Right lobe of liver (tissue), 6 donors: ENCODE results near the gene MAEA. TPM values are rescaled to one million over a fixed set of nuclear protein-coding genes. Genes with fewer than 3 reads are reported as not detected.
"Not testable (repeated sequence)": the region's sequence is repeated elsewhere in the genome, so short reads cannot be mapped to it uniquely, and the experiment has no call there.

Experiments used
- ATAC-seq, 4 donors: fragments of 200-7000 bp; cut with Tn5 transposase; one replicate each; pipeline ENCODE4 v1.9.1; 2020; ENCODE audit warnings: mild to moderate bottlenecking in 4 of 4, moderate library complexity in 4 of 4
- DNase-seq, 3 donors: peaks; one replicate each; pipeline ENCODE4 v3.0.0-alpha.2; 2020
- H3K27ac ChIP-seq, 3 donors: fragments of 200-600 bp; one replicate each; pipeline ENCODE4 v1.8.0; 2022
- H3K27me3 ChIP-seq, 2 donors: fragments of 200-600 bp; one replicate each; pipeline ENCODE4 v1.8.0; 2022
- H3K36me3 ChIP-seq, 4 donors: fragments of 200-600 bp; sonication (generic) in 1 of 4; one replicate each; pipeline versions ENCODE4 v1.5.1 to v1.8.0; 2017 to 2022; ENCODE audit warnings: control low read depth in 1 of 4
- H3K4me1 ChIP-seq, 4 donors: fragments of 200-600 bp; sonication (generic) in 1 of 4; one replicate each; pipeline versions ENCODE4 v1.5.1 to v1.8.0; 2017 to 2022; ENCODE audit warnings: control low read depth in 1 of 4
- H3K4me3 ChIP-seq, 3 donors: fragments of 200-600 bp; one replicate each; pipeline ENCODE4 v1.8.0; 2022
- H3K9me3 ChIP-seq, 4 donors: fragments of 200-600 bp; sonication (generic) in 1 of 4; one replicate each; pipeline versions ENCODE4 v1.5.1 to v1.8.0; 2017 to 2022; ENCODE audit warnings: control low read depth in 1 of 4
- POLR2A ChIP-seq: fragments of 450-650 bp; IDR thresholded peaks from one replicate; pipeline ENCODE4 v1.6.1; 2017; ENCODE audit warnings: antibody characterized with exemption, mild to moderate bottlenecking
- WGBS: methylation state at CpG from one replicate; pipeline ENCODE4 v1.1.6; 2018; ENCODE audit warnings: low coverage, low lambda C conversion rate; ENCODE audit not compliant: insufficient coverage; ENCODE audit errors: missing lambda C conversion rate; 5-methylcytosine and 5-hydroxymethylcytosine counted together
- intact Hi-C, 2 donors: fragments of 100-400 bp; cut with DNase I; formaldehyde crosslinking; loops; one replicate each; pipeline versions ENCODE4 v1.11.2 to v1.14.1; 2022
- total RNA-seq, 6 experiments: library from RNA; depleted of rRNA in 2 of 6; stranded (reverse); fragments of >200 nt in 2 of 6; fragmentation: NEBNext Ultra II Directional in 3 of 6; extraction: Animal tissue kit (Norgen Biotek cat#: 25700) in 3 of 6; gene quantifications; one replicate each; pipeline versions ENCODE4 v1.1.0 to v1.2.4, GENCODE V29; 2016 to 2023
- TF ChIP-seq, protein P1 (sequence below), 4 donors: fragments of 200-600 bp in 3 of 4; fragments of 450-650 bp in 1 of 4; IDR thresholded peaks; one replicate each; pipeline versions ENCODE4 v1.5.1 to v1.8.0; 2016 to 2022; ENCODE audit warnings: antibody characterized with exemption in 4 of 4, mild to moderate bottlenecking in 2 of 4
- donor health status: DM: no; HTN: yes; CAD: no.
- donor health status: DM: no; HTN: no; CAD: no.
- donor health status: DM: no; HTN: no; CAD: no.
- donor health status: DM: no; HTN: yes; CAD: no.
- donor health status: DM: no; HTN: yes; CAD: no.

Gene MAEA
- total RNA-seq, 6 experiments from 2014 or later = 24.3 to 42.0 (median 27.9) TPM

DNA sequence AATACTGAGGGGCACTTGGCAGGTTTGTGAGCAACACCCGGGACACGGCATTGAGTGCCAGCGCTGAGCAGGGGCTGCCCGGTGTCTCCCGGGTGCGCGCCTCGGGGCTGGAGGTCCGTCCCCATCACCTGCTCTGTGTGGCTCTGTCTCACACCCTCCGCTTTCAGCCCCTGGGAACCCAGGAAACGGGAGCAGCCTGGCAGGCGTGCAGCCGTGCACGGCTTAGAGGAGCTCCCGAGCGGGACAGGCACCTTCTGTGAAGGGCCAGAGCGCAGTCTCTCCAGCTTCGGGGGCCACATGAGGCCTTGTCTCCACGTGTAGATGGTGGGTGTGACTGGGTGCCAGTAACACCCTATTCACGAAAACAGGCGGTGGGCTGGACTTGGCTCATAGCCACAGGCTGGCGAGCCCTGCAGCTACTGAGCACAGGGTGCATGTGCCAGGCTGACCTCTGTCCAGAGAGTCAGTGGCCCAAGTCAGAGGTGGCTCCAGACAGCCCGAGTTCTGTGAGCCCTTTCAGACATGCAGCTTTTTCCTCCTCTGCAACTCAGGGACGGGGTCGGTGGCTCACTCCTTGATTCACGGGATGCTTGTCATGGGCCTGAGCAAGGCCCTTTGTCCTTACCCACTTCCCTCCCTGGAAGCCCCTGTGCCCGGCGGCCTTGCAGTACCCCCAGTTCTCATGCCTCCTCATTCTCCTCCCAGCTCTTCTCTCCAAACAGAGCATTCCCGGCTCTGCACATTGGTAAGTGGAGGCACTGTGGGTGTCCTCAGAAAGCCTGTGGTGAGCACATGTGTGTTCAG, 80.8 kb downstream of the MAEA start:
- Histone ChIP-seq H3K27me3 (no peaks in the 10 kb centered on the region), H3K27ac (no peak overlapping the region), H3K4me1 (peaks cover 0 to 5% (median 2%) of the 10 kb centered on the region in 4 donors), H3K36me3 (peaks cover 0 to 10% (median 0%) of the 10 kb centered on the region in 4 donors), H3K4me3 (no peak overlapping the region), H3K9me3 (no peaks in the 10 kb centered on the region)
- no peak for TF ChIP-seq POLR2A
- TF ChIP-seq, protein P1, sequence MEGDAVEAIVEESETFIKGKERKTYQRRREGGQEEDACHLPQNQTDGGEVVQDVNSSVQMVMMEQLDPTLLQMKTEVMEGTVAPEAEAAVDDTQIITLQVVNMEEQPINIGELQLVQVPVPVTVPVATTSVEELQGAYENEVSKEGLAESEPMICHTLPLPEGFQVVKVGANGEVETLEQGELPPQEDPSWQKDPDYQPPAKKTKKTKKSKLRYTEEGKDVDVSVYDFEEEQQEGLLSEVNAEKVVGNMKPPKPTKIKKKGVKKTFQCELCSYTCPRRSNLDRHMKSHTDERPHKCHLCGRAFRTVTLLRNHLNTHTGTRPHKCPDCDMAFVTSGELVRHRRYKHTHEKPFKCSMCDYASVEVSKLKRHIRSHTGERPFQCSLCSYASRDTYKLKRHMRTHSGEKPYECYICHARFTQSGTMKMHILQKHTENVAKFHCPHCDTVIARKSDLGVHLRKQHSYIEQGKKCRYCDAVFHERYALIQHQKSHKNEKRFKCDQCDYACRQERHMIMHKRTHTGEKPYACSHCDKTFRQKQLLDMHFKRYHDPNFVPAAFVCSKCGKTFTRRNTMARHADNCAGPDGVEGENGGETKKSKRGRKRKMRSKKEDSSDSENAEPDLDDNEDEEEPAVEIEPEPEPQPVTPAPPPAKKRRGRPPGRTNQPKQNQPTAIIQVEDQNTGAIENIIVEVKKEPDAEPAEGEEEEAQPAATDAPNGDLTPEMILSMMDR (IDR thresholded peaks at IDR 0.05) = no peak
- peak; percentile 57 to 74 (median 68) for ATAC-seq
- DNase-seq = peak; percentile 47 to 73 (median 67)
- 74% methylated on average over 16 of the region's 29 CpGs for WGBS
- intact Hi-C loops = no loop called here

DNA sequence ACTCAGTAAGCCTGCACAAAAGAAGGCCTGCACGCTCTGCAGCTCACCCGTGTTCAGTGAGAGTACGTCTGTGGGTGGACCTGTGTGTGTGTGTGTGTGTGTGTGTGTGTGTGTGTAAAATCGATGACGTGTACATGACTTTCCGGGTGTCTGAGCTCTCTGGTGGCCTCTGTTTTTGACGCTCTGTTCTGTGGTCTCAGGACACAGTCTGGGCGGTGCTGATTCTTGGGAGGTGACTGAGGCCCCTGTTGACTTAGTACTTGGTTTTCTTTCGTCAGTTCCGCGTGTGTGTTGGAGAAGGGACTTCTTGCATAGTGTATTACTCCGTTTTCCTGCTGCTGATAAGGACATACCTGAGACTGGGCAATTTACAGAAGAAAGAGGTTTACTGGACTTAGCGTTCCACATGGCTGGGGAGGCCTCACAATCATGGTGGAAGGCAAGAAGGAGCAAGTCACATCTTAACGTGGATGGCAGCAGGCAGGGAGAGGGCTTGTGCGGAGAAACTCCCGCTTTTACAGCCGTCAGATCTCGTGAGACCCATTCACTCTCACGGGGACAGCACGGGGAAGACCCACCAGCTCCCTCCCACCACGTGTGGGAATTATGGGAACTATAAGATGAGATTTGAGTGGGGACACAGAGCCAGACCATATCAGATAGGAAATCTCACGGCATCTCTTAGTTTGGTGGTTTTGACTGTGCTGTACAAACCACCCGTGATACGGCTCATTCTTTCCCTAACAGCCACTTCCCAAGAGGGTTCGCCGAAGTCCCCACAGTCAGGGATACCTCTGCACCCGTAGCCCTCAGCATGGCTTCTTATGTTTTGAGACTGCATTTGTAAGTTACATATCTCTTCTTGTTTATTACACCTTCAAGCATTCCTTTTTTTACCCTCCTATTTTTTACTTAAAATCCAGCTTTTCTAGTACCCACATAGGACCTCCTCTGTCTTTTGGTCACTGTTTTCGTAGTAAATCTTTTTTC, 81.8 kb downstream of the MAEA start:
- Histone ChIP-seq H3K36me3 (peaks cover 0 to 10% (median 0%) of the 10 kb centered on the region in 4 donors), H3K4me3 (no peak overlapping the region), H3K4me1 (peaks cover 0 to 5% (median 2%) of the 10 kb centered on the region in 4 donors), H3K9me3 (no peaks in the 10 kb centered on the region), H3K27me3 (no peaks in the 10 kb centered on the region), H3K27ac (no peak overlapping the region)
- ATAC-seq = no peak
- intact Hi-C loops = no loop called here
- 93% methylated on average over 20 of the region's 28 CpGs for WGBS
- DNase-seq = peak in 2 of 3 donors; percentile 6 to 16
- TF ChIP-seq, protein P1 (IDR thresholded peaks at IDR 0.05) = no peak
- TF ChIP-seq POLR2A = no peak

DNA sequence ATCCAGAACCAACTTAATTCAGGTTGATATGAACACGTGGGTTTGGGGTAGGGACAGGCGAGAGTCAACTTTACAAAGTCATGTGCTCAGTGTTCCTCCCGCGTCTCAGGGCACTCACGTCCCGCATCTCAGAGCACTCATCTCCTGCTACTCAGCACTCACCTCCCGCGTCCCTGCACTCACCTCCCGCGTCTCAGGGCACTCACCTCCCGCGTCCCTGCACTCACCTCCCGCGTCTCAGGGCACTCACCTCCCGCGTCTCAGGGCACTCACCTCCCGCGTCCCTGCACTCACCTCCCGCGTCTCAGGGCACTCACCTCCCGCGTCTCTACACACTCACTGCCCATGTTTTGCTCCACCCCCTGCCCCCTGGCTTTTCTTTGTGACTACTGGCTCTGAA, 82.9 kb downstream of the MAEA start:
- H3K4me3 ChIP-seq, H3K4me1 ChIP-seq, H3K27ac ChIP-seq, H3K9me3 ChIP-seq, intact Hi-C loops, ATAC-seq, H3K27me3 ChIP-seq: not testable (repeated sequence)
- WGBS = 96% methylated on average over 22 of the region's 22 CpGs
- peaks cover 0 to 10% (median 0%) of the 10 kb centered on the region in 4 donors for H3K36me3 ChIP-seq
- peak in 1 of 3 donors; percentile 37 for DNase-seq

DNA sequence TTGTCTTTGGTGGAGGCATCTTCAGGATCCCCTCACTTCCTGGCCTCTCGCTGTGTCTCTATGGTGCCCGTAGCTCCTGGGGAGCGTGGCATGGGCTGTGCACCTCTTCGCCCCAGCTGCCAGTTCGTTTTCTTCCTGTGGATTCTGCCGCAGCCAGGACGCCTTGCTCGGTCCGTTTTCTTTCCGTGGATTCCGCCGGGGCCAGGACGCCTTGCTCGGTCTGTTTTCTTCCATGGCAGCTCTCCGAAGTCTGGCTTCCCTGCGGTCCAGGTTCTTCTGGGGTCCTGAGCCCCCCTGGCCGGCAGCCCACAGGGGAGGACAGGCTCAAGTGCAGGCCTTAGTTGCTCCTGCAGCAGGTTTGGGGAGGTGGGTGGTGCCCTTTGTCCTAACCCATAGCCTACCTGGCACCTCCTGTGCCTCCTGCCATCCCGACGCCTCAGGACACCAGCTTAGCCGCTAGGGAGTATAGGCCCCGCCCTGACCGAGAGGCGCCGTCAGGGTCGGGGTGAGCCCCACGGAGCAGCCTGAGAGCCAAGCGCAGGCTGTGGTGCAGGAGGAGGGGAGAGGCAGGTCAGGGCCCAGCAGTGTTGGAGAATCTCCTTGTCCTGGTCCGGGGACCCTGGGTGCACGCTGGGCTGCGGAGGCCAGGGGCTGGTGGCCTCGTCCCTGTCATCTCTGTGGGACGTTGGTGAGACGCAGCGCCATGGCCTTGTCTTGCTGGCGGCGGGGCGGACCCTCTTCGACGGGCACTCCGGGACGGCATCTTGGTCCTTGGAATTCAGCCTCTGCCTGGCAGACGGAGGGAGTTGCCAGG, 84.4 kb downstream of the MAEA start:
- peaks cover 0 to 5% (median 2%) of the 10 kb centered on the region in 4 donors for H3K4me1 ChIP-seq
- no peak overlapping the region for H3K27ac ChIP-seq
- DNase-seq (peak; percentile 16 to 44 (median 36)), ATAC-seq (no peak)
- H3K9me3 ChIP-seq = no peaks in the 10 kb centered on the region
- 88% methylated on average over 8 of the region's 42 CpGs for WGBS
- intact Hi-C loops = no loop called here
- no peak overlapping the region for H3K4me3 ChIP-seq
- H3K36me3 ChIP-seq = peaks cover 0 to 10% (median 0%) of the 10 kb centered on the region in 4 donors
- no peaks in the 10 kb centered on the region for H3K27me3 ChIP-seq
- TF ChIP-seq, protein P1 (IDR thresholded peaks at IDR 0.05) = no peak
- no peak for TF ChIP-seq POLR2A
